OCI-LY7 (cell line): ENCODE measurements around the gene PAAF1. TPM values are rescaled to one million over a fixed set of nuclear protein-coding genes. Genes with fewer than 3 reads are reported as not detected.

ENCODE experiments used
- BruUV-seq: library from RNA; stranded (reverse); fragments of 400-500 nt; replicated peaks from 2 replicates; lab custom pipeline; 2021; lab: Mats Ljungman, UMichigan
- CTCF ChIA-PET: fragments of 300-600 bp; sonication (Branson Sonifier 250); formaldehyde crosslinking; loops from one replicate; lab custom pipeline; 2022; ENCODE audit warnings: antibody characterized with exemption; ENCODE audit not compliant: unreplicated experiment; lab: Charles Lee
- POLR2A ChIA-PET: fragments of 300-600 bp; sonication (Branson Sonifier 250); formaldehyde crosslinking; loops from one replicate; lab custom pipeline; 2022; ENCODE audit warnings: antibody characterized with exemption; lab: Charles Lee
- DNase-seq: peaks from one replicate; pipeline ENCODE4 v3.0.0-alpha.2; 2015; ENCODE audit warnings: low spot score
- H2AFZ ChIP-seq: fragments of 200-600 bp; sonication (generic), shearing (Covaris generic); 2 replicates; pipeline ENCODE4 v1.6.1; 2014; ENCODE audit warnings: mild to moderate bottlenecking, antibody characterized with exemption, low read length, moderate library complexity
- H3K27ac ChIP-seq: fragments of 200-600 bp; sonication (generic); 2 replicates; pipeline ENCODE4 v1.5.1; 2014; ENCODE audit warnings: mixed run types, low read depth, mild to moderate bottlenecking, moderate library complexity, low read length, inconsistent platforms; ENCODE audit not compliant: poor library complexity, severe bottlenecking
- H3K36me3 ChIP-seq: fragments of 200-600 bp; sonication (generic); 2 replicates; pipeline ENCODE4 v1.6.1; 2014; ENCODE audit warnings: mild to moderate bottlenecking, antibody characterized with exemption, low read length, moderate library complexity, mixed read lengths; ENCODE audit not compliant: insufficient read depth
- H3K4me1 ChIP-seq: fragments of 200-600 bp; sonication (generic); 2 replicates; pipeline ENCODE4 v1.5.1; 2014; ENCODE audit warnings: mild to moderate bottlenecking, low read length; ENCODE audit not compliant: insufficient read depth, poor library complexity, severe bottlenecking
- H3K4me2 ChIP-seq: fragments of 200-600 bp; sonication (generic); 2 replicates; pipeline ENCODE4 v1.6.1; 2014; ENCODE audit warnings: mild to moderate bottlenecking, low read length
- H3K4me3 ChIP-seq: fragments of 200-600 bp; sonication (generic); 2 replicates; pipeline ENCODE4 v1.5.1; 2014; ENCODE audit warnings: mild to moderate bottlenecking, low read depth, low read length; ENCODE audit not compliant: poor library complexity, severe bottlenecking
- H3K79me2 ChIP-seq: fragments of 200-600 bp; sonication (generic); 2 replicates; pipeline ENCODE4 v1.6.1; 2016; ENCODE audit warnings: low read depth, mild to moderate bottlenecking, low read length, moderate library complexity, mixed read lengths; ENCODE audit not compliant: insufficient read depth
- H3K9me2 ChIP-seq: fragments of 200-600 bp; sonication (generic); 2 replicates; pipeline ENCODE4 v1.6.1; 2016; ENCODE audit warnings: mild to moderate bottlenecking, low read length, mixed read lengths; ENCODE audit not compliant: insufficient read depth
- H3K9me3 ChIP-seq: fragments of 200-600 bp; sonication (generic); 2 replicates; pipeline ENCODE4 v1.6.1; 2014; ENCODE audit warnings: mild to moderate bottlenecking, mixed run types, low read length, mixed read lengths
- H4K20me1 ChIP-seq: fragments of 200-600 bp; sonication (generic); 2 replicates; pipeline ENCODE4 v1.6.1; 2014; ENCODE audit warnings: mild to moderate bottlenecking, antibody characterized with exemption, low read length, moderate library complexity, mixed read lengths; ENCODE audit not compliant: insufficient read depth
- EZH2phosphoT487 ChIP-seq: fragments of 200-600 bp; sonication (generic); IDR thresholded peaks from 2 replicates; pipeline ENCODE4 v1.6.1; 2018; ENCODE audit warnings: low read depth, borderline replicate concordance, mild to moderate bottlenecking, mixed run types, antibody characterized with exemption, low read length, moderate library complexity, mixed read lengths
- intact Hi-C: fragments of 100-400 bp; cut with micrococcal nuclease; formaldehyde crosslinking; loops from one replicate; pipeline ENCODE4 v1.10.0; 2022; ENCODE audit not compliant: unreplicated experiment
- total RNA-seq, 2 experiments: library from RNA; depleted of rRNA in 1 of 2; stranded (reverse); fragments of >200 nt in 1 of 2; shearing (Covaris generic) in 1 of 2; gene quantifications; 2 replicates each; pipeline ENCODE4 v1.2.3, GENCODE V29; 2014 to 2022
- TF ChIP-seq, protein P1 (sequence below): fragments of 200-600 bp; sonication (generic); conservative IDR thresholded peaks from 2 replicates; pipeline ENCODE4 v1.5.1; 2014; ENCODE audit warnings: mild to moderate bottlenecking, antibody characterized with exemption, low read length, moderate library complexity, mixed read lengths

PAAF1 gene
- total RNA-seq, 2 experiments from 2014 or later, result 11.2 to 35.0 TPM

DNA sequence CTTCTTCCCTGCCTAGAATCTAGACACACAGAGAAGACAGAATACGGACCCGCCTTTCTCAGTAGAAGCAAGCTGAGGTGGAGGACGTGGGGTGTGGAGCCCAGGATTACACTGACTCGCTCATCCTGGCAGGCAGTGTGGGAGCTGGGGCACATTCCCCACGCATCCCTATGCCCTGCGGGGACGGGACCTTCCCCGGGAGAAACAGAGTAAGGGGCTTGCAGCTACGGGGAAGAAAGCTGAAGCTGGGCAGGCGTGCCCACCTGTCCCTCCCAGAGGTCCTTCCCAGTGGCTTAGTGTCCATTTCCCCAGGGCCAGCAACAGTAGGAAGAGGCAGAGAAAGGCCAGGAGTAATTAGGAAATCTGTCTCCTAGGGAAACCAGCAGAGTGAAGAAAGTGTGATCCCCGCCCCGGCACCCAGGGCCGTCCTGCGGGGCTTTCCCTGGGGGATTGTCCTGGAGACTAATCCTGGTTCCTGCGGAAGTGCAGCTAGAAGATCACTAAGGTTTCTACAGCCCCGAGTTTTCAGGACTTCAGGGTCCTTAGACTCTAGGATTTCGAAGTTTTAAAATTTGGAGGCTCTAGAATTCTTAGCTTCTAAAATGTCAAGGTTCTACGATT, 81.8 kb downstream of the PAAF1 start:
- DNase-seq, result no peak
- Histone ChIP-seq H3K9me3 (no peaks in the 10 kb centered on the region), H2AFZ (no peak overlapping the region), H3K4me2 (no peak overlapping the region), H3K36me3 (no peaks in the 10 kb centered on the region), H3K27ac (no peak overlapping the region), H3K9me2 (no peaks in the 10 kb centered on the region), H3K4me3 (no peak overlapping the region), H3K4me1 (peaks cover 4% of the 10 kb centered on the region), H3K79me2 (no peaks in the 10 kb centered on the region), H4K20me1 (no peaks in the 10 kb centered on the region)
- BruUV-seq, result no TSS peak
- ChIA-PET POLR2A (no interaction called here), CTCF (no interaction called here)
- TF ChIP-seq EZH2phosphoT487, result no peak
- TF ChIP-seq, protein P1, sequence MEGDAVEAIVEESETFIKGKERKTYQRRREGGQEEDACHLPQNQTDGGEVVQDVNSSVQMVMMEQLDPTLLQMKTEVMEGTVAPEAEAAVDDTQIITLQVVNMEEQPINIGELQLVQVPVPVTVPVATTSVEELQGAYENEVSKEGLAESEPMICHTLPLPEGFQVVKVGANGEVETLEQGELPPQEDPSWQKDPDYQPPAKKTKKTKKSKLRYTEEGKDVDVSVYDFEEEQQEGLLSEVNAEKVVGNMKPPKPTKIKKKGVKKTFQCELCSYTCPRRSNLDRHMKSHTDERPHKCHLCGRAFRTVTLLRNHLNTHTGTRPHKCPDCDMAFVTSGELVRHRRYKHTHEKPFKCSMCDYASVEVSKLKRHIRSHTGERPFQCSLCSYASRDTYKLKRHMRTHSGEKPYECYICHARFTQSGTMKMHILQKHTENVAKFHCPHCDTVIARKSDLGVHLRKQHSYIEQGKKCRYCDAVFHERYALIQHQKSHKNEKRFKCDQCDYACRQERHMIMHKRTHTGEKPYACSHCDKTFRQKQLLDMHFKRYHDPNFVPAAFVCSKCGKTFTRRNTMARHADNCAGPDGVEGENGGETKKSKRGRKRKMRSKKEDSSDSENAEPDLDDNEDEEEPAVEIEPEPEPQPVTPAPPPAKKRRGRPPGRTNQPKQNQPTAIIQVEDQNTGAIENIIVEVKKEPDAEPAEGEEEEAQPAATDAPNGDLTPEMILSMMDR, result no peak
- intact Hi-C loops, result no loop called here

DNA sequence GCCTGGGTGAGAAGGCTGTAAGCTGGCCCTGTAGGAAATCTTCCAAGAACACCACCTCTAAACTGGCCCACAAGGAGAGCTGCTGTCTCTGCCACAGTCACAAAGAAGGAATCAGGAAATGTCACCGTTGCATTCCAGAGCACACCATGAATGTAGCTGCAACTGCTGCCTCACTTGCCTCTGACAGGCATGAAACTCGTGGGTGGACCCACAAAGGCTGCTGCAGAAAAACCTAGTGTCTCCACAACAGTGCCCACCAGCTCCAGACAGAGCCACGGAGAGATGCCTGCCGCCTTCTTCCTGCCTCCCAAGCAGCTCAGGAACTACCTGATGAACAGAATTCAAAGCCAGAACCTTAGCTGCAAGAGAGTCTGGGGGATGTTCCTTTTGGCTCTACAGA, 84.5 kb downstream of the PAAF1 start:
- no peaks in the 10 kb centered on the region for H3K79me2 ChIP-seq
- ChIA-PET POLR2A (interaction anchor here (0.6 kb wide), 2 partner anchors 181 to 483 kb away, joined by 3 to 4 read pairs; no protein-coding TSS in a partner anchor), CTCF (no interaction called here)
- no peaks in the 10 kb centered on the region for H4K20me1 ChIP-seq
- H3K9me2 ChIP-seq, result no peaks in the 10 kb centered on the region
- peaks cover 13% of the 10 kb centered on the region for H3K4me1 ChIP-seq
- no TSS peak for BruUV-seq
- intact Hi-C loops, result loop anchor here (5.0 kb wide), 4 partner anchors 71 to 486 kb away; partner anchors contain the start of genes C2CD3 and PPME1
- no peak overlapping the region for H2AFZ ChIP-seq
- no peak for DNase-seq
- TF ChIP-seq, protein P1, result no peak
- TF ChIP-seq EZH2phosphoT487, result no peak
- H3K4me2 ChIP-seq, result no peak overlapping the region
- no peaks in the 10 kb centered on the region for H3K36me3 ChIP-seq
- no peaks in the 10 kb centered on the region for H3K9me3 ChIP-seq
- H3K4me3 ChIP-seq, result no peak overlapping the region
- H3K27ac ChIP-seq, result no peak overlapping the region

DNA sequence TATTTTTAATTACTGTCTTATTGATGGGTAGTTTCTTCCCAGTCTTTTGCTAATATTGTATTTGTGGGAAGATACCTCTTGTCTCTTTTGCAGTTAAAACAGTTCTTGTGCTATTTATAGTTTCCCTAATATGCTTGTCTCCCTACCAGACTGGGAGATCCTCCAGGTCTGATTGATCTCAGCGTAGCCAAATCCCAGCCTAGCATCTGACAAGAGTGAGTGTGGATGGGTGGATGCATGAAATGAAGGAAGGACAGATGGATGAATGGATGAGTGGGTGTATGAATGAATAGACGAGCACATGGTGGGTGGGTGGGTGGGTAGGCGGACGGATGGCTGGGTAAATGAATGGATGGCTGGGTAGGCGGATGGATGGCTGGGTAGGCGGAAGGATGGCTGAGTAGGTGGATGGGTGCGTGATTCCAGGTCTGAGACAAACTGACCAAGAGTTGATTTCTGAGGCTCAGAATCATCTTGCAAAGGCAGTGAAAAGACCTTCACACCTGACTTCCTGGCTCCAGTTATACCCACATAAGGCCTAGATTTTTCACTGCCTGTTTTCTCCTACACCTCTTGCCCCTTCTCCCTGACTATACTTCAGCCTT, 85.4 kb downstream of the PAAF1 start:
- Histone ChIP-seq H3K27ac (no peak overlapping the region), H3K36me3 (no peaks in the 10 kb centered on the region), H4K20me1 (no peaks in the 10 kb centered on the region), H3K4me1 (peaks cover 13% of the 10 kb centered on the region), H3K4me2 (no peak overlapping the region), H2AFZ (no peak overlapping the region), H3K9me2 (no peaks in the 10 kb centered on the region), H3K79me2 (no peaks in the 10 kb centered on the region), H3K9me3 (no peaks in the 10 kb centered on the region), H3K4me3 (no peak overlapping the region)
- DNase-seq, result no peak
- BruUV-seq, result no TSS peak
- CTCF ChIA-PET, result no interaction called here
- POLR2A ChIA-PET, result no interaction called here
- intact Hi-C loops, result loop anchor here (5.0 kb wide), 4 partner anchors 70 to 485 kb away; partner anchors contain the start of genes C2CD3 and PPME1
- TF ChIP-seq, protein P1, result no peak
- TF ChIP-seq EZH2phosphoT487, result no peak
